Stimulated activated CD8-positive, alpha-beta memory T cell treated with anti-CD3 and anti-CD28 coated beads, Interleukin-4, amount 100 ng/mL, for 1 hour (primary cell): ENCODE measurements around the gene GPRC5C.

Experiments used
- DNase-seq, 2 donors: peaks; one replicate each; pipeline ENCODE4 v3.0.0-alpha.2; 2020; ENCODE audit warnings: low read depth in 2 of 2, low spot score in 1 of 2

GPRC5C gene

GRCh38 chr17:74431568-74432423 lies at the start of gene GPRC5C:
TSS of gene GPRC5C (plus strand) at chr17:74432088. CDS start at chr17:74439777, 7,689 bp downstream.
- no peak for DNase-seq

DNA sequence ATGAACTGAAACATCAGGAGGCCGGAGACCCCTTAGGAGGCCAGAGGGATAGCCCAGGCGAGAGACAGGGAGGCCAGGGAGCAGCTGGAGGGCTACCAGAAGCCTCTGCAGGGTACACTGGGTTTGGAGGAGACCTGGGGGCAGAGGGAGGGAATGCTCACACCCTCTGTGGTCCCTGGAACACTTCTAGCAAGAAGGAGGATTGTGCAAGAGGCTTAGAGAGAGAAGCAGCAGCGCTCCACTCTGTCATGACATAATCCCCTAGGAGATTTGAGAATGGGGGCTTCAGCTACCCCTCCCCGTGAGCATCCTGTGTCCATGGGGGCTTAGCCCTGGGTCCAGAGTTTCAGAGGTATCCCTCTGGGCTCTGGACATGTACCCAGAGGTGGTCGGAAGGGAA lies 48.7 kb upstream of the GPRC5C start:
- DNase-seq = no peak

GRCh38 chr17:74385201-74385600 lies 46.7 kb upstream of the GPRC5C start:
- no peak for DNase-seq

DNA sequence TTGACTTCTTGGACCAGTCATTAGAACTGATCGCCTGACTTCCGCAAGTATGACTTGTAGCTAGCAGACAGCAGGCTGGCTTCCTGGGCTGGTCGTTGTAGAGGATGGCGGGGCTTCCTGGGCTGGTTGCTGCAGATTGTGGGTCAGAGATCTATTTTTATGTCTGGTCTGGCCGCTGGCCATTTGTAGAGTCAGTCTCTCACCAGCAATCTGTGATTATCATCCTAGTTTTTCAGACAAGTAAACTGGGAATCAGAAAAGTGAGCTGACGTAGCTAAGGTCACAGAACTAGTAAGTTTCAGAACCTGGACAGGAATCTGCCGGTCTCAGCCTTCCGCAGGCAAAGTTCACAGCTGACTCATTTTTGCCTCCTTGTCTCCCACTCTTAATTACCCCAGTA lies 45.5 kb upstream of the GPRC5C start:
- no peak for DNase-seq

DNA sequence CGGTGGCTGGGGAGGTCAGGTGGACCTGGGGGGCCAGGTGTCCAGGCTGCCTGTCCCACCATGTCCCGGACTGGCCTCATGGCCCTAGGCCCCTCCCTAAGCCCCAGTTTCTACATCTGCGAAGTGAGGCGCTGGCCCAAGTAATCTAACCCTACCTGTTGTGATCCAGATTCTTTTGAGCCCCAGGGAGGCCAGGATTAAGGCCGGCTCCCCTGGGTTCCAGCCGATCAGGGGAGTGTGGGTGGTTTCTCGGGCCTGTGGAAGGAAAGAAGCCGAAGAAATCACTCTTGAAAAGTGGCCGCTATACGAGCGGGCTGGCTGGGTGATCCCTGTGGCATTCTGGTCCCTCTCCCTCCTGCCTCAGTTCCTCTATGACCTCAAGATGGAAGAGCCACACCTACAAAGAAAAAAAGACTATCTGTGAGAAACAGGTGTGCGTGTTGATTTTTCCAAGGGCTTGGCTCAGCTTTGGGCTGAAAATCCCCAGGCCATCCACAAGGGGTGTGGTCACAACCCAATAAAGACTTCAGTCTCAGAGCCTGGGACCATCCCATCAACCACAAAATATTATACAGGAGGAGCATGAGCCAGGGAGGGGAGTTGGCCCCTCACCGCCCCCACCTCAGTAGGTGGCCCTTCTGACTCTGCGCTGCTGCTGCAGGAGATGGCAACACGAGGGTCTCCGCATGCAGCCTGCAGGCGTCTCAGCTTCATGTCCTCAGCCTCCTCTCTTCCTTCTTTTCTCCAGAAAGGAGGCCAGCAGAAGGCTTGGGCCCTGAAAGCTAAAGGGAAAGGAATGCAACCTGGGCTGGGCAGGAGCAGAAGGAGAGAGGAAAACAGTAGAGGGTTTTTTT lies 44.3 kb upstream of the GPRC5C start:
- DNase-seq = no peak

GRCh38 chr17:74389084-74389753 lies 42.7 kb upstream of the GPRC5C start:
- DNase-seq = no peak

DNA sequence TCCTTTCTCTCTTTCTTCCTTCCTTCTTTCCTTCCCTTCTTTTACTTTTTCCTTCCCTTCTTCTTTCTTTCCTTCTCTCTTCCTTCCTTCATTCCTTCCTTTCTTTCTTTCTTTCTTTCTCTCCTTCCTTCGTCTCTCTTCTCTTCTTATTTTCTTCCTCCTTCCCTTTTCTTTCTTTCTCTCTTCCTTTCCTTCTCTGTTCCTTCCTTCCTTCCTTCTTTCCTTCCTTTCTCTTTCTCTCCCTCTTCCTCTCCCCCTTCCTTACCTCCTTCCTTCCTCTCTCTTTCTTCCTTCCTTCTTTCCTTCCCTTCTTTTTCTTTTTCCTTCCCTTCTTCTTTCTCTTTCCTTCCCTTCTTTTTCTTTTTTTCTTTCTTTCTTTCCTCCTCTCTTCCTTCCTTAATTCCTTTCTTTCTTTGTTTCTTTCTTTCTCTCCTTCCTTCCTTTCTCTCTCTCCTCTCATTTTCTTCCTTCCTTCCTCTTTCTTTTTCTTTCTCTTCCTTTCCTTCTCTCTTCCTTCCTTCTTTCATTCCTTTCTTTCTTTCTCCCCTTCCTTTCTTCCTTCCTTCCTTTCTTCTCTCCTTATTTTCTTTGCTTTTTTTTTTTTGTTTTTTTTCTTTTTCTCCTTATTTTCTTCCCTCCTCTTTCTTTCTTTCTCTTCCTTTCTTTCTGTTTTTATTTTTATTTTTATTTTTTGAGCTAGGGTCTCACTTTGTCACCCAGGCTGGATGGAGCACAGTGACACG lies 41.8 kb upstream of the GPRC5C start:
- no peak for DNase-seq

DNA sequence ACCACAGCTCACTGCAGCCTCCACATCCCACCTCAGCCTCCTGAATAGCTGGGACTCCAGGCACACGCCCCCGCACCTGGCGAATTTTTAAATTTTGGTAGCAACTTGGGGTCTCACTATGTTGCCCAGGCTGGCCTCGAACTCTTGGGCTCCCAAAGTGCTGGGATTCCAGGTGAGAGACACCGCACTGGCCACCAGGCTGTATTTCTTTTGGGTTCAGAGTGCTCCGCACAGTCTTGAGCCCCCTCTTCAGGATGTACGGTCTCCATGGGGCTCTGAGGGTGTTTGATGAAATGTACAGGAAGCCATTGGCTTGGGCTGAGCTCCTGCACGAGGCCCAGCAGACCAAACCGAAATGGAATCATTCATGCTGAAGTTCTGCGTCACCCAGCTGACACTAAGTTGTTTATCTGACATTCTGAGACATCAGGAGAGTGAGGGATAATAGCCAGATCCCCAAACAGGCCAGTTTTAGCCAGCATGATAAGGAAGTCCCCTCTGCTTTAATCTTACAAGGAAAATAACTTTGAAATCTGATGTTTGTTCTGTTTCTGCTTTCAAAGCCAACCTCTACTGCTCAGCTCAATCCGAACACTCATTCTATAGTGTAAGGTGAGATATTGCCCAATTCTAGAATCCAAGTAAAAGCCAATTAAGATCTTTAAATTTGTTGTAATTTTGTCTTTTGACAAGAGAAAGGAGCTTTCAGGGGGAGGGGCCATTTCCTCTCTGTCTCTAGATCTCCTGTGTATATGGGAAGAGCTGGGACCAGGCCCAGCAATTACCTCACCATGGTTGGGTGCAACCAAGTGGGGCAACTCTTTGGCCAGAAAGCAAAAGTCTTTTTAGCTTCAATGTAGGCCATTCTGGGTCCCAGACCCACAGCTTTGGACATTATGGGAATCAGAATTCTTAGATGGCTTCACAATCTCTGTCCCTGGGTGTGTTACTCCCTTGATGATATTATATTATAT lies 40.9 kb upstream of the GPRC5C start:
- no peak for DNase-seq

DNA sequence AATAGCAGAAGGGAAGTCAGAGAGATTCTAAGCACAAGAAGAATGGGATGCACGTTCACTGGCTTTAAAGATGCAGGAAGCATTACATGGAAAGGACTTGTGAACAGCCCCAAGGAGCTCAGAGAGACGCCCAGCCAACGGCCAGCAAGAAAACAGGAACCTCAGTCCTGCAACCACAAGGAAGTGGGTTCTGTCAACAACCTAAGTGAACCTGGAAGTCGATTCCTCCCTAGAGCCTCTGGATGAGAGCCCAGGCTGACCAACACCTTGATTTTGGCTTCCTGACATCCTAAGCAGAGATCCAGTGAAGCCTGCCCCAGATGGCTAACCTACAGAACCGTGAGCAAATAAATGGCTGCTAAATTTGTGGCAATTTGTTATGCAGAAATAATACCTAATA lies 40.1 kb upstream of the GPRC5C start:
- DNase-seq = no peak

GRCh38 chr17:74392848-74393247 lies 39.0 kb upstream of the GPRC5C start:
- no peak for DNase-seq

- no peak for DNase-seq
Measured at GRCh38 chr17:74393346-74393942, 38.4 kb upstream of the GPRC5C start.

- DNase-seq = no peak
Measured at GRCh38 chr17:74394275-74394950, 37.5 kb upstream of the GPRC5C start.

DNA sequence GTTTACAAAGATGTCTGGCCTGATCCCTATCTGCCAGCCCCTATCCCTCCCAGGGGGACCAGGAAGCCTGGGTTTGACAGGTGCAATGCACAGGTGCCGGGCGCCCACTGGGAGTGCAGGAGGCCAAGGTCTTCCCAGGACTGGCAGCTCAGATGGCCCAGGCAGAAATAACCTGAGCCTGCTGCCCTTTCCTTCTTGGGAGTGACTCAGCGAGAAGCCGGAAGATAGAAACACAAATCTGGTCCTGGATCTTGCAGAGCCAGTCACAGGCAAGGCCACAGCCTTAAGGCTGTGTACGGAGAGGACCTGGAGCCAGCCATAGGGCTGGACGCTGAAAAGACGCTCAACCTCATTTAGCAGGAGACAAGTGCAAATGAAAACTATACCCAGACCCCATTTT lies 36.9 kb upstream of the GPRC5C start:
- DNase-seq = no peak

GRCh38 chr17:74396567-74396966 lies 35.3 kb upstream of the GPRC5C start:
- DNase-seq = no peak

- DNase-seq = no peak
Measured at GRCh38 chr17:74402048-74402447, 29.8 kb upstream of the GPRC5C start.

- no peak for DNase-seq
Measured at GRCh38 chr17:74403512-74404137, 28.3 kb upstream of the GPRC5C start.

GRCh38 chr17:74404218-74404617 lies 27.7 kb upstream of the GPRC5C start:
- DNase-seq = no peak

DNA sequence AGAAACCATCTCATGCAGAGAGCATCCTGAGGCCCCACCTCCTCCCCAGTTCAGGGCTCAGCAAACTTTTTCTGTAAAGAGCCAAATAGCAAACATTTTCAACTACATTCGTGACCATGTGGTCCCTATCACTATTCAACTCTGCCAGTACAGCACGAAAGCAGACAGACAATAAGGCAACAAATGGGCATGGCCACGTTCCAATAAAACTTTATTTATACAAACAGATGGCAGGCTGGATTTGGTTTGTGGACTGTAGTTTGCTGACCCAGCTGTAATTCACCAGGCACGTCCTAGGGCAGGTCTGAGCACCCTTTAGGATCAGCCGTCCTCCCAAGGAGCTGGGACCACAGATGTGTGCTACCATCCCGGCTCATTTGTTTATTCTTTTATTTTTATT lies 27.1 kb upstream of the GPRC5C start:
- DNase-seq = no peak
